OCI-LY7 (cell line): ENCODE measurements around the gene ZNF358.

Experiments used
- CTCF ChIP-seq: fragments of 200-600 bp; sonication (generic); conservative IDR thresholded peaks from 2 replicates; pipeline ENCODE4 v1.5.1; 2014; ENCODE audit warnings: mild to moderate bottlenecking, antibody characterized with exemption, low read length, moderate library complexity, mixed read lengths
- EZH2phosphoT487 ChIP-seq: fragments of 200-600 bp; sonication (generic); IDR thresholded peaks from 2 replicates; pipeline ENCODE4 v1.6.1; 2018; ENCODE audit warnings: low read depth, borderline replicate concordance, mild to moderate bottlenecking, mixed run types, antibody characterized with exemption, low read length, moderate library complexity, mixed read lengths

DNA sequence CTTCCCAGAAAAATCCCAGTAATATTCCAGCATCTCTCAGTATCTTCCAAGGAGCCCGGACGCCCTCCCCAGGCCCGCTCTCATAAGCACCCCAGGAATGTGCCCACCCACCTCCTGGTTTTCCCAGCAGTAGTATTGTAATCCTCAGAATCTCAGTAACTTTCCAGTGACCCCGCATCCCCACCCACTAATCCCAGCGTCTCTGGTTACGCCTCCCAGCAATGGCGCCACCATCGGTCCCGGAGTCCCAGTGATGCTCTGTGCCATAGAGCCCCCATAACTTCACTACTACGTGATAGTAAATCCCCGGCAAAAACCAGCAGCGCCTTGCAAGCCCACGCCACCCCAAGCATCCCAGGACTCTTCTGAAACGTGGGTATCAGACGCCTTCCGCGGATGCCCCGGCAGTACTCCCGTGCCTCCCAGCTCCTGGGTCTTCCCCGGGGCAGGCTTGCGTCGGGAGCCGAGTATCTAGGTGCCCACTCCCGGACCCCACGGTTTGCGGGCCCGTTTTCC, 18.7 kb downstream of the ZNF358 start:
- TF ChIP-seq CTCF (peak; percentile 55), EZH2phosphoT487 (no peak)
